Sciatic nerve (tissue), 2 donors: ENCODE results near the gene MFRP. TPM values are rescaled to one million over a fixed set of nuclear protein-coding genes. Genes with fewer than 3 reads are reported as not detected.
"Not testable (repeated sequence)": the region's sequence is repeated elsewhere in the genome, so short reads cannot be mapped to it uniquely, and the experiment has no call there.

Experiments used
- ATAC-seq: fragments of 200-7000 bp; cut with Tn5 transposase; one replicate; pipeline ENCODE4 v1.9.1; 2020; ENCODE audit warnings: mild to moderate bottlenecking, moderate library complexity
- DNase-seq: peaks from one replicate; pipeline ENCODE4 v3.0.0-alpha.2; 2020; ENCODE audit warnings: low spot score
- intact Hi-C: fragments of 100-400 bp; cut with DNase I; formaldehyde crosslinking; loops from one replicate; pipeline ENCODE4 v1.14.2; 2022
- total RNA-seq: library from RNA; stranded (reverse); fragmentation: NEBNext Ultra II Directional; extraction: Animal tissue kit (Norgen Biotek cat#: 25700); gene quantifications from one replicate; pipeline ENCODE4 v1.2.1, GENCODE V29; 2021
- donor health status: DM: no; HTN: no; CAD: no.
- donor health status: DM: no; HTN: no; CAD: no.

MFRP gene
- total RNA-seq, result not detected

DNA sequence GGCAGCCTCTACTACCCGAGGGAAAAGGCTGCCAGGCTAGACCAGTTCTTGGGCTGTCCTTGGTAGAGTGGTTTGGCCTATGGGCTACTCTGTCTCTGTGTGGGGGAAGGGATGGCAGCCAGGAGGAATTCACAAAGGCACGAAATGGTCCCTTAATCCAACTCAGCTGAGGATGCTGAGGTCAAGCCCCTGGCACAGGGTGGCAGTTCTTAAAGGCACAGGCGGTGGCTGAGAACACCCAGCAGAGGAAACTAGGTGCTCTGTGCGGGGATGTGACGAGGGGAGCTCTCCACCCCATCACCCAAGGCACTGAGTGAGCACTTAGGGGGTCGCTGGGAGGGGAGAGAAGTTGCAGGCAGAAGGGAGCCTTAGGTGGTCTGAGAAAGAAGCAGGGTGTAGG is at the start of gene MFRP:
TSS of gene MFRP (minus strand) at position 101 of the 400 bp plus-strand sequence. CDS start 192 bp downstream, outside the sequence.
- ATAC-seq (no peak), DNase-seq (no peak)
- intact Hi-C loops, result no loop called here

DNA sequence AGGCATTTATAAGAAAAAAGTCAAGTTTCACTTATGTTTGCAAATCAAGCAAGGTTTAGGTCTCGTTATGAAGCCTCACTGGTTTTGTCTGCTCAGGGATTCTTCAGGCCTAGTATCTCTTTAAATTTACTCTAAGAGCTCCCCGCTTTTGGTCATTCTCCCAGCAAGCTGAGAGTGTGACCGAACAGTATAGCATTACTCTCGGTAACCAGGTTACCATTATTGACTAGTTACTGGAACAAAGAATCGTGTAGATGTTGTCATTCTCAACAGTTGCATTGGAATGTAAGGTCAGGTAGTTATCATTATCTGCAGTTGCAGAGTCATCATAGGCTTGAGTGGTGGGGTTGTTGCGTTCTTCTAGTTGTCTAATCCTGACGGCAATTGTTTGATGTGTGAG is 44.8 kb upstream of the MFRP start:
- DNase-seq (no peak), ATAC-seq (no peak)
- intact Hi-C loops, result no loop called here

DNA sequence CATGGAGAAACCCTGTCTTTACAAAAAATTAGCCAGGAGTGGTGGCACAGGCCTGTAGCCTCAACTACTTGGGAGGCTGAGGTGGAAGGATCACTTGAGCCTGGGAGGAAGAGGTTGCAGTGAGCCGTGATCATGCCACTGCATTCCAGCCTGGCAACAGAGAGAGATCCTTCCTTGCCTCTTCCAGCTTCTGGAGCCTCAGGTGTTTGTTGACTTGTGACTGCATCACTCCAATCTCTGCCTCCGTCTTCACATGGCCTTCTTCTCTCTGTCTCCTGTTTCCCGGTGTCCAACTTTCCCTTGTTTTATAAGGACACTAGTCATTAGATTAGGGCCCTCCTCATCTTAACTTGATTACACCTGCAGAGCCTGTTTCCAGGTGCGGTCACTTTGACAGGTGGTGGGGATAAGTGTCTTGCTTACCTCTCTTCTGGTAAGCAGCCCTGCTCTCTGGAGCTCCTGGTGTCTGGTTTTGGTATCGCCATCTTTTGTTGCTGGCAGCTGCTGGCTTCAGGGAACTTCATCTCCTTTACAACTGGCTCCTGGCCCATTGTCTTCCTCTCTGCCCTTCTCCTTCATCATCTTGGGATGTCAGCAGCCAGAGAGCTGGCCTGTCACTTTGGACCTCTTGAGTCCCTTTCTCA is 43.2 kb upstream of the MFRP start:
- ATAC-seq, result no peak

DNA sequence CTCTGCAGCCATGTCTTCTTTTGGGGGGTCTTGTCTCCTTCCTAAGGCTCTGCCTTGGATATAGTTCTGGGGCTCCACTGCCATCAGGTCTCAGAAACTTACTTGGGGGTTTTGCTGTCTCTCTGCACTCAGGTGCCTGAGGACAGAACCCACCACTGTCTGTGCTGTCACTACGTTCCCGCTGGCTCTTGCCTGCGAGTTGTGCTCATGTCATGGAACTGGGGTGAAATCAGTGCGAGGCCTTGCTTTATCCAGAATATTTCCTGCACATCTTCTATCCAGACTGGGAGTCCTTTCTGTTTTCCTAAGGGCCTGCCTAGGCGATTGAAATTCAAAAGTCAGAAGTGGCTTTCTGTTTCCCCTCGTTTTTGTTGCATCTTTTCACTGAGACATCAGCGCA is 41.6 kb upstream of the MFRP start:
- intact Hi-C loops, result no loop called here
- no peak for DNase-seq
- no peak for ATAC-seq

More for the DNA sequence above, 43.2 kb upstream of the MFRP start:
- intact Hi-C loops, result no loop called here
- no peak for DNase-seq

DNA sequence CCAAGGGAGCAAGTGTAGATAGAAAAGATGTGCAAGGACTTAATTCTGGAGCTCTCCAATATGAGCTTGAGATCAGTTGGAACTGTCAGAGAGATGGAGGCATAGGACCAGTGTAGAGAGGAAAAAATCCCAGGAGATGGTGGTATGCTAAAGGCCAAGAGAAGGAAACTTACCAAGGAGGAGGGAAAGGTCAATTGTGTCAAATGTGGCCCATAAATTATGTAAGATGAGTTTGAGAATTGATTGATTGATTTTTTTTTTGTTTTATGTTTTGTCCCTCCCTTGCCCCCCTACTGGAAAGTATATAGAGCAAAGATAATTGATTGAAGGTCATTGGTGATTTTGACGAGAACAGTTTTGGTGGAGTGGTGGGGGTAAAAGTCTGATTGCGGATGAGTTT is 37.8 kb upstream of the MFRP start:
- ATAC-seq, result no peak
- intact Hi-C loops, result no loop called here

DNA sequence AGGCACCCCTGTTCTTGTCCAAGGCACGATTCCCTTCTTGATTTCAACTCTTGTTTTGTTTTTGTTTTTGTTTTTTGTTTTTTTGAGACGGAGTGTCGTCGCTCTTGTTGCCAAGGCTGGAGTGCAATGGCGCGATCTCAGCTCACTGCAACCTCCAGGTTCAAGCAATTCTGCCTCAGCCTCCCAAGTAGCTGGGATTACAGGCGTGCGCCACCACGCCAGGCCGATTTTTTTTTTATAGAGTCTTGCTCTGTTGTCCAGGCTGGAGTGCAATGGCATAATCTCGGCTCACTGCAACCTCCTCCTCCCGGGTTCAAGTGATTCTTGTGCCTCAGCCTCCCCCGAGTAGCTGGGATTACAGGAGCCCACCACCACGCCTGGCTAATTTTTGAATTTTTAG is 36.0 kb upstream of the MFRP start:
- ATAC-seq, intact Hi-C loops, DNase-seq: not testable (repeated sequence)

More for the DNA sequence above, 37.8 kb upstream of the MFRP start:
- DNase-seq, result no peak

DNA sequence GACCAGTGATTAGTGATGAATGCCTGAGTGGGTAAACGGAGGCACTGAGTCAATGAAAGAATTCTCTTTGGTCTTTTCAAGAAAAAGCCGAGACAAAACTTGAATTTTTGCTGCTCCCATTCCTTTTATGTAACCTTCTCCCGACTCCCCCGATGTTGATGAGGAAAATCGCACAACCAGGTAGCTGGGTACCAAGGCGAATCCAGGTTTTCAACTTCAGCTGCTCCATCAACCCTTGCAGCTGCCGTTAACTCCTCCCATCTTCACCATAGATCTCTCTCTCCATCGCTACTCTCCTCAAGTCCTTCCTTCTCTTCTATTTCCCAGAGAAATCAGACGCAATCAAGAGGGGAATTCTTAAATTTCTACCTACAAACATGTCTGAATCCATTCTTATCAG is 35.6 kb upstream of the MFRP start:
- intact Hi-C loops, result no loop called here
- ATAC-seq, result no peak
- no peak for DNase-seq

DNA sequence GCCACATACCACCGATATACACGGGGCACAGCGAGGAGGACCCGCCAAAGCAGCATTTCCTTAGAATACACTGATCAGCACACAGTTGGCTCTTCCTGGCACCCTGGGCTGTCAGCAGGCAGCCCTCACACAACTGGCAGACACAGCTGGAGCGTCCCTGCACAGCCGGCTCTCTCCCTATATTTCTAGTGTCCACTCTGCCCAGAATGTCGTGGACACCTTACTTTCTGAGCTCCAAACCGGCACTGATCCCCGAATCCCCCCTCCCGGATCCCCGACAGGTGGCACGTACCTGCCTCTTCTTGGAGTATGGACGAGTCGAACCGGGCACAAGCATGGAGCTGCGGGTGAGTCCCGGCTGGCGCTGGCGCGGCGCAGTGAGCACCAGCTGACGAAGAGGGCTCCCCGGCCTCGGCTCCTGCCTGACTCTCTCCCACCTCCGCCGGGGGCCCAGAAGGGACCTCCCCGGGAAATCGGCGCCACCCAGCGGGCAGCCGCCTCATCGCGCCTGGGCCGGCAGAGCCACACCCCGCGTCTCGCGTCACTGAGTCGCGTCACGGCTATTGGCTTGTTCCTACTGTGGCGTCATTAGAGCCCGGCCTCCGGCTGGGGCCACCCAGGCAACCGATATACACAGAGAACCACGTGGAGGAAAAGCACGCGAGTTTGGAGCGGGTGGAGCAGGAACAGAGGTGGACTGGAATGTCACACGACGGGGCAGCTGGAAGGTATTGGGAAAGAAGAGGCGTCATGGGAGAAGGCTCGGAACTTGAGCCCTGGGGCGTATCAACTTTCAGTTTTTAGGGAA is 34.9 kb upstream of the MFRP start, which contains the start of gene USP2:
TSS of gene USP2 (minus strand) at position 510 of the 808 bp plus-strand sequence. CDS start 8,210 bp downstream, outside the sequence.
- ATAC-seq, result peak; percentile 98
- peak; percentile 98 for DNase-seq
- intact Hi-C loops, result no loop called here

DNA sequence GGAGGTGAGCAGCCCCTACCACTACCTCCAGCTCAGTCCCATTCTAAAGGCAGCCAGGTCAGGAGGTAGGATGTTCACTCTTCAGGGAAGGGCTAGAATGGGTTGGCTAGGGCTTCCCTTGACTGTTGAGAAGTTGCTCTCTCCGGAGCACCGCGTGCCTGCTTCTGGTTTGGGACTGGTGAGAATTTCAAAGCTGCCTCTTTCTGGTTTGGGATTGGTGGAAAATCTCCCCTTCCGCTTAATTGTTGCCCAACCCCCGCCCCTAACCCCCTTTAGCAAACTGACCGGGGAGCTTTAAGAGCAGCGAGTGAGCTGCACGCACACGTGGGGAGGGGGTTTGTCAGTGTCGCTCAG is 34.3 kb upstream of the MFRP start:
- intact Hi-C loops, result no loop called here
- no peak for DNase-seq
- ATAC-seq, result peak; percentile 3

DNA sequence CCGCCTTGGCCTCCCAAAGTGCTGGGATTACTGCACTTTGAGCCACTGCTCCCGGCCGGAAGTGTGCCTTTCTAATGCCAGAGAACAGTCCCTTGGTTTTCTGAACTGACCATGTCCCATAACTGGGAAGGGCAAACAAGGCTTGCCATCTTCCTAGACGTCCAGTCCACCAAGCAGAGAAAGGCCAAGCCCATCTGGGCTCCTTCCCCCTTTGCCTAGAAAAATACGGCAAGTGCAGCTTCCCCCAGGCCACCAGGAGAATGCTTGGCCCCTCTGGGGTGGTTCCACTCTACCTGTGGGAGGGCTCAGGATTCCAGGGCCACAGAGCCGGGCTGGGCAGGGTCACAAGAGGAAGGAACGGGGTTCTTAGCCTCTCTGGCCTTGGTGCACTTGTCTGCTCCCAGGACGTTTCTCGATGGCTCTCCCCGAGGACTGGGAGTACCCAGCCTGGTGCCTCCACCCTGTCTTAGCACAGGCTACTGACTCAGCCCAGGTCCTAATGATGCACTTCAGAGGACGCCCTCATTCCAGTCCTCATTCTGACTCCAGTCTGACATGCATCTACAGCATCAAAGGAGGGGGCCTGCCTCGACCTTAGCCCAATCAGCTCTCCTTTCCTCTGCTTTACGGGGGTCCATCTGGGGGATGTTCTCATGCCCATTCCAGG is 33.8 kb upstream of the MFRP start:
- peak; percentile 58 for DNase-seq
- no peak for ATAC-seq
- intact Hi-C loops, result no loop called here

DNA sequence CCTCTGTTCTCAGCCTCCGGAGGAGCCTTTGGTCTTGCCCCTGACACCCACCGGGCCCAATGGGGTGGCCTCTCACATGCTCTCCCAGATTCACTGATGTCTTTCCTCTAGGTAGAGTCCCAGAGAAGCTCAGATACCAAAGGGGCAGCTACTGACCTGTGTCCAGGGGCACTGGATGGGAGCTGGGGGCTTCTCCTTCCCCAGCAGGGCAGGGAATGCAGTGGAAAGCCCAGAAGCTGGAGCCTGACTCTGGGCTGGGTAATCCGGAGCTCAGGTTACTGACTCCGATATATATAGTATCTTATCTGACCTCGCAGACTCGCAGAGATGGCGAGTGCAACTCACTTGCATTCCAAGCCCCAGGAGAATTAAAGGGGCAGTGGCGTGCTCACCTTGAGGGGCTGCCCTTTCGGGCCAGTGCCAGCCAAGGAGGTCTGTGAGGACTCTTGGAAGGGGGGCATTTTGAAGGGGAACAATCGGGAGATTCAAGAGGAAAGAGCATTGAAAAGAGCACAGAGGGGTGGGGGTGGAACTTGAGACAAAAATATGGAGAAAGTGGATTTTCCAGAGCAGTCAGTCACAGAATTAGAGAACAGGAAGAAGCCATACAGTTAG is 32.5 kb upstream of the MFRP start:
- DNase-seq, result no peak
- intact Hi-C loops, result no loop called here
- ATAC-seq, result no peak

DNA sequence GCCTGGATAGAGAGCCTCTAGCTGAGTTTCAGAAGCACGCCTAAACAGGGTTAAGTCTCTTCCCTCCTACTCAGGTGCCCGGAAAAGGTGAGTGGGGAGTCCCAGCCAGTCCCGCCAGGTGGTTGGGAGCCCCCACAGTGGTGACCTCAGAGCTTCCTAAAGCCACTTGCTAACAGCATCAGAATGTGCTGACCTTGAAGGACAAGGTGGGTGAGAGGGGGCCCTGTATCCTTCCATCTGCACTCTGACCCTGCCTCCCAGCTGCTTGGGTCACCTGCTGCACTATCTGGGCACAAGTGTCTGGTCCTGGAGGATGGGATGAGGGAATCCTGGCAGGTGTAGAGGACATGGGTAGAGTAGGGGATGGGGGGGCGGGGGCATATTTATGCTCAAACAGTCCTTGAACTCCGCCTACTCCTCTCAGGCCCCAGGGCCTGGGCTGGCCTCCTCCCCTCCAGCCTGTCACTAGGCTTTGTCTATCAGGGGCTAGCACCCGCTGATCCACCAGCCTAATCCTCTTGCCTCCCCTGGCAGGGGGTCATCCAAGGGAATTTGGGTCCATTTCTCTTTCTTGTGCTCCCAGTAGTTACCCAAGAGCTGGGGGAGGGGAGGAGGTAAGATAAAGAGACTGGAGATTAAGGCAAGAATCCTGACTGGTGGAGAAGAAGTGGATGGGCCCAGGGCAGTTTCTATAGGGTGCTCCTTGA is 31.6 kb upstream of the MFRP start:
- intact Hi-C loops, result no loop called here
- ATAC-seq (no peak), DNase-seq (no peak)

DNA sequence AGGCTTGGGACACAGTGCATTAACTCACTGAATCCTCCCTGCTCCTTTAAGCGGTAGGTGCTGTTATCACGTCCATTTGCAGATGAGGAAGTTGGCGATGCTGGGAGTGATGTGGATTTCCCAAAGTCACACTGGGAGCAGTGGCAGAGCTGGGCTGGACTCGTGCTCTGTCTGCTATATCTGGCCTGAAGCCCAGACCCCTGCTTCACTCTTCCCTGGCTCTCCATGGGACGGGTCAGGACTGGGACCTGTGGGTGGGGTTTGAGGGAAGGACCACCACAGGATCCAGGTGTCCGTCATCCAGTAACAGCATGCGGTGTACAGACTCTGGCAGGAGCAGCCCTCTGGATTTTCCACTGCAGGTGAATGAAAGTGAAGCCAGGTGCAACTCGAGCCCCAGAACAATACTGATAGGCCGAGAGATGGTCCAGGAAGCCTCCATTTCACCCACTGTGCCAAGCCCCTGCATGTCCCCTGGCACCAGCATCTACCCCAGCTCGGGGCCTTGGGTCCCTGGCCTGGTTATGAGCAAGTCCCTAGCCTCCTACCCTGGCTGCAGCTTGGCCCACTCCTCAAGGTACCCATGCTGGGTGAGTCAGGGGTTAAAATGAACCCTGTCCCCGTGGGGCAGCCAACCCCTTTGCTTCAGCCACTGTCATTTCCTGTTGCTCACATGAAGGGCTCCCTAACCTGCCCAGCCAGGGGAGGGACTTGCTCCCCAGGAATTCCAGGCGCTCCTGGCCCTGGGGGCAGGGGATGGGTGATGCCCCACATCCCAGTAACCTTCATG is 30.8 kb upstream of the MFRP start:
- ATAC-seq (no peak), DNase-seq (peak; percentile 57)
- intact Hi-C loops, result no loop called here

DNA sequence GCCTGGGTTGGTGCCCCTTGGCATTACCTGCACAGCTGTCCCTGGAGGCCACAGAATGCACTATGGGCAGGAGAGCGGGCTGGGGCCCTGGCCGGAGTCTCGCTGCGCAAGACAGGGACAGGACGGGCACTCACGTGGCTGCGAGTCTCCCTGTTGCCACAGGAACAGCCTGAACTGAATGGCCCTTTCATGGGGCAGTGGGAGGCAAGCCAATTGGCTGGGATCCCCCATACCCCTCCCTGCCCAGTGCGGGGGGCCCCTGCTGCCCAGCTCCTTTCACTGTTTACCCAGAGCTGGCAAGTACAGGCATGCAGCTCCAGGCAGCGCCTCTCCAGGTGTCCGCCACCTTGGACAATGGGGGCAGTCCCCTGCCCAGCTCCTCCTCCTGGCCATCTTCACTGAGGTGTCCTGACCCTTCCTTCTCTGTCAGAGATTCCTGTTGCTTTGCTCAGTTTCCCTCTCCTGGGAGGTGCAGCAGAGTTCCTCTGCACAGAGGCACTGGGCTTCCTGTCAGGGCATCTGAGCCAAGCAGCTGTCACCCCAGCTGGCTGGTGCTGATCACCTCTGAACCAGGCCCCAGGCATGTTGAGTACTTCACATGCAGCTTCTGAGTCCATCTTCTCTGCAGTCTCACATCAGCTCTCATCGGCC is 29.8 kb upstream of the MFRP start:
- intact Hi-C loops, result no loop called here
- DNase-seq (peak; percentile 83), ATAC-seq (peak; percentile 64)

DNA sequence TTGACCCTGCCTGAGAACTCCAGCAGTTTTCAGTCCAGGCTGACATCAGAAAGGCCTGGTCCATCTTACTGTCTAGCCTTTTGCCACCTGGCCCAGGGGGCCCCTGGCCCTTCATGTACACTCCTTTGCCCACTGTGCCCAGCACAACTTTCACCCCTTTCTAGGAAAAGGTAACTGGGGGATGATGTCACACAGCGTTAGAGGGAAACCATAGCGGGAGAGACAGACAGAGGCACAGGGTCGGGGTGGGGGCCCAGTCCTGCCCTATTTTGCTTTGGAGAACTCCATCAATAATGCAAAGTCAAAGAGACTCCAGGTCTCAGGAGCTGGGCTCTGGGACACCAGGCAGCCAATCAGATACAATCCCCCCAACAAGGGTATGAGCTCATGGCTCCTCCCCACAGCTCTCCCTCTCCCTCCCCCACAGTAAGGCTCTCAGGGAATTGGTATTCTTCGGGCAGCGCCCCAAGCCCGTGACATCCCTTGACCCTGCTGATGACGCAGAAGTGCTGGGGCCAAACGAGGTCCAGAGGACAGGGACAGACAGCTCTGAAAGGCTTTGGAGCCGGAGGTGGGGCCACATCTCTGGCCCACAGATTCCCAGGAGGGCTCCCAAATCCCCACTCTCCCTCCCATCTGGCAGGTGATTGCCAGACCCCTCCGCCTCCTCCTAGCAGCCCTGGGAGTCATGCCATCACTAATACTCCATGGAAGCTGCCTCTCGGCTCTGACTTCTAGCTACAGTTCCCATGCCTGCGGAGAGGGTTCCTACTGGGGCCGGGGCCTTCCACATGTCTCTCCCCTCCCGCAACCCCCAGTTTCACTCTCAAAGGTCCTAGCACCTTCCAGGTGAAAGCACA is 29.1 kb upstream of the MFRP start:
- ATAC-seq, result peak; percentile 82
- intact Hi-C loops, result no loop called here
- peak; percentile 89 for DNase-seq

DNA sequence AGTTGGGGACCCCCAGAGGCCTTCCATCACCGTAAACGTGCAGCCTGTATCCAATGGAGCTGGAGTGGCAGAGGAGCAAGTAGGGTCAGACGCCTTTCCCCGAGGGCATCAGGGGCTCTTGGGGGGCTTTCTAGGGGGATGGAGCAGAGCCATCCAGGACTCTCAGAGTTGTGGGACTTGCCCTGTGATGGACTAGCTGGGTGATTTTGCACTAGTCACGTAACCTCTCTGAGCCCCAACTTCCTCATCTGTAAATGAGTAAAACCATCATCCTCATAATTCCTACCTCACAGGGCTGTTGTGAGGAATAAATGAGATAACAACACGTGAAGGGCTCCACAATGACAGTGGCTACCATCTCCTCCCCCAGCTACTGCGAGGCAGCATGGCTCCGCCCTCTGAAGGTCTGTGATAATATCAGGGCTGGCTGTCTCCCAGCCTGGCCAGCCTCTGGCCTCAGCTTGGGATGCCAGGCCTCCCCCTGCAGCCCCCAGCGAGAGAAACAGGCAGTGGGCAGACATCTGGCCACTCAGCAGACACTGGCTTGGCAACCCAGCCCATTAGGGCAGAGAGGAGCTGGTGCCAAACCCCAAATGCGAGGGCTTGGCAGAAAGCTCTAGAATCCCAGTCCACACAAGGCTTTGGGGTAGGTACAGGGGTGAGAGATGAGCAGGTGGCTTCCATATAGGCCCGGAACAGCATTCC is 28.3 kb upstream of the MFRP start:
- intact Hi-C loops, result no loop called here
- peak; percentile 15 for ATAC-seq
- no peak for DNase-seq
